SH-SY5Y (cell line): Measurements from ENCODE around the gene PLAC1.

Source experiments
- GATA2 ChIP-seq: IDR thresholded peaks from 2 replicates; pipeline ENCODE4 v1.6.1; 2011; ENCODE audit warnings: mild to moderate bottlenecking, low read depth, low read length
- GATA3 ChIP-seq: IDR thresholded peaks from 2 replicates; pipeline ENCODE4 v1.6.1; 2011; ENCODE audit warnings: low read depth, mild to moderate bottlenecking, low read length, moderate library complexity

DNA sequence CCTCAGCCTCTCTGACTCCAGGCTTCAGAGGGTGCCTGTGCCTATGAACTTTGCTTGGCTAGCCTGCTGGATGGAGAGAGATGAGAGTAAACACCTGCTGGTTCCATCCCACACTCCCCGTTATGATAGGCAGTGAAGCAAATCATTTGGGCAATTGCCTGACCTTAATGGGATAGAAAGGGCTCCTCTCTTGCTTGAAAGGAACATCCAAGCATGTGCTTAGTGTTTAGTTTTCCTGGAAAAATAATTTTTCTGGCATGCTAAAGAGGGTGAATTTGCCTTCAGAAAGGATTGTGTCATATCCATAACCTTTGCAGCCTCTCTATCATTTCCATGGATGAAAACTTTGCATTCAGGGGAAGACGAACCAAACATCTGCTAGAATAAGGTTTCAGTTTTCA is 10.8 kb downstream of the PLAC1 start:
- no peak for TF ChIP-seq GATA3
- TF ChIP-seq GATA2: no peak
